A172 (cell line): ENCODE measurements around the gene FUCA2. TPM values are rescaled to one million over a fixed set of nuclear protein-coding genes. Genes with fewer than 3 reads are reported as not detected.
"Not testable (repeated sequence)": the region's sequence is repeated elsewhere in the genome, so short reads cannot be mapped to it uniquely, and the experiment has no call there.

Experiments
- DNase-seq: peaks from one replicate; pipeline ENCODE4 v3.0.0-alpha.2; 2015; ENCODE audit warnings: low spot score
- total RNA-seq: library from RNA; depleted of rRNA; stranded (reverse); fragments of >200 nt; shearing (Covaris generic); gene quantifications from 2 replicates; pipeline ENCODE4 v1.2.3, GENCODE V29; 2014

The FUCA2 gene
- total RNA-seq, 1 experiment from 2014 or later: 95.2 TPM

DNA sequence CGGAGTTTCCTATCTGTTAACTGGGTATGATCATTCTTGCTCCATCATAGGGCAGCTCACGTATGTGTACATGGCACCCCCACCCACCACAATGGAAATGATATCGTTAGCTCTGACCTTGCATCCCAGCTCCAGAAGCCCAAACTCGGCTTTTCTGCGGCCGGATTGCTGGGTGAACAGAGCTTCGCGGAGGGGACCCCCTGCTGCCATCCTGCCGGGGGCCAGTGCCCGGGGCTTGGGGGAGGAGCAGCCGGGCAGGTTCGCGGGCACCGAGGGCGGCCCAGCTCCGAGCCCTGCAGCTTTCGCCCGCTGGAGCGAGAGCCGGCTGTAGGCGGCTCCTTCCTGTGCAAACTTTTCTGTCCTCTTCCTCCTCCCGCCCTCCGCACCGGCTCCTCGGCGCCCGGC is 24.9 kb upstream of the FUCA2 start:
- peak; percentile 19 for DNase-seq

- DNase-seq: no peak
These were observed 23.7 kb upstream of the FUCA2 start for GRCh38 chr6:143535189-143535614.

DNA sequence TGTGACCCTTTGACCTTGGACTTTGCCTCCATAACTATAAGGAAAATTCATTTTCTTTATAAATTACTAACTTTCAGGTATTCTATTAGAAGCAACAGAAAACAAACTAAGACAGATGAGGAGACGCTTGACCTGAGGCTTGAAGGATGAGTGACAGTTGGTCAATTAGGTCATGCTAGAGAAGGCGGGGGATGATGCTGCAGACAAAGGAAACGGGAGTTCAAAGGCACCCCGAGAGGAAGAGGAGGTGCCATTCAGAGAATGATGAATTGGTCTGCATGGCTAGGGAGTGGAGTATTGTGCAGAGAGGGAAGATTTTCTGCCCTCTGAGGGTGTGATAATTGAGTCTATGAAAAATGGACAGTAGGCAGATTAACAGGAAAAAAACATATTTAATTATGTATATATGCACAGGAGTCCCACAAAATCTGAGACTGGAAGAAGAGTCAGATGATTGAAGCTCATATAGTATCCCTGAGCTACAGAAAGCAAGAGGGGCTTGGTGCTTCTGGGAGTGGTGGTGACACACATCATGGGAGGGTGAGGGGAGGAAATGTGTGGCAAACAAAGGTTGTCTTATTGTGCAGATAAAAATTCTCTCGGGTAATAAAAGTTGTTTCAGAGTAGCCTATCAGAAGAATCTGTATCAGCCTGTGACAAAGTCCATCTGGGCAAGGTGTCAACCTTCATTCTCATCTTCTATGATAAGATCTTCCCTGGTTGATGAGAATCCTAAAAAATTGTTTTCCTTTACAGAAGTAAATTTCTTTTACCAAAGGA is 20.4 kb upstream of the FUCA2 start:
- DNase-seq: no peak

- DNase-seq: no peak
These were observed 17.6 kb upstream of the FUCA2 start for GRCh38 chr6:143529095-143529494.

- no peak for DNase-seq
These were observed 16.8 kb upstream of the FUCA2 start for GRCh38 chr6:143528164-143528811.

- no peak for DNase-seq
These were observed 16.2 kb upstream of the FUCA2 start for GRCh38 chr6:143527677-143528076.

DNA sequence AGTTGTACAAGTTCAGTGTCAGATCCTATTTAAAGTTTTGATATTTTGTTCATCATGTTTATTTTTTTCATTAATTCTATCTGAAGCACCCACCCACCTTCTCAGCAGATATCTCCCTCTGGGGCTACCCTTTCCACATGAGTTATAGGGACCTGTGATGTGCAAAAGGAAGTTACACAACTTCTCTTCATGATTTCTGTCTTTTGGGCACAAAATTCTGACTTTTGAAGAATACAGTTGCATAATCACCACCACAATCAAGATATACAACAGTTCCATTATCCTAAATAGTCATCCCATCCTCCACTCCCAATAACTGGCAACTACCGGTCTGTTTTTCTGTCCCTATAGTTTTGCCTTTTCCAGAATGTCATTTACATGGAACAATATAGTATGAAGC is 13.8 kb upstream of the FUCA2 start:
- no peak for DNase-seq

DNA sequence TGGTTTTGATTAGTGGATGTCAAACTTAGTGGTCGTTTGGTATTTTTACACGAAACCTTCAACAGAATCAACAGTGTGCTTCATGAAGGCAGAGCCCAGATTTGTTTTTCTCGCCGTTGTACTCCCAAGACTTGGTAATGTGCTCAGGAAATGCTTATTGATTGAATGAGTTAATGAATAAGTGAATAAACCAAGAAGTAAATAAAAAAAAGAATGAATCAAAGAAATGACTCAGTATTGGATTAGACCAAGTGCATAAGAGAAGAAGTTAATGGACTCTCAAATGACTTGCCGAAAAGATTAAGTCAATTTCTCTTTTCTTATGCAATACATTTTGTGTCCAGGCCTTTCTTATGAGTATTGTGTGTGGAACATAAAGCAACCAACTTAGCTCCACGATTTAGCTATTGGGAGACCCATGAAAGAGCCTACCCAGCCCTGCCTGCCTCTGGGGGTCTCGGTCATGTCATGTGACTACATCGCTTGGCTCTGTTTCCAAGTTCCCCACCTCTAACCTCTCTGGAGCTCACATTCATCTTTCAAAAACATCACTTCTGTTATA is 10.6 kb upstream of the FUCA2 start:
- no peak for DNase-seq

DNA sequence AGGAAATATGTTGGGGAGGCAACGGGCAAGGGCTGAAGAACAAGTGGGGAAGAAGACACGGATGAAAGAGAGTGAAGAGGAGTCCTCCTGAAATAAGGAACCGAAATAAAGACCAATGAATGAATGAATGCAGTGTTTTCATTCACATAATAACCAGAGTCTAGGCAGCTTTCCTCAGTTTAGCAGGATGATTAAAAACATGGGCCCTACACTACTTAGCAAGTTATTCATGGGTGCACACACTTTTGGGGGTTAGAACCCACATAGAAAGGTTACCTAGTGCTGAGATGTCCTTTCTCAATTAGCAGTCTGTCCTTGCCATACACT is 5.9 kb upstream of the FUCA2 start:
- no peak for DNase-seq

GRCh38 chr6:143516690-143517446 is 5.3 kb upstream of the FUCA2 start:
- DNase-seq: no peak

DNA sequence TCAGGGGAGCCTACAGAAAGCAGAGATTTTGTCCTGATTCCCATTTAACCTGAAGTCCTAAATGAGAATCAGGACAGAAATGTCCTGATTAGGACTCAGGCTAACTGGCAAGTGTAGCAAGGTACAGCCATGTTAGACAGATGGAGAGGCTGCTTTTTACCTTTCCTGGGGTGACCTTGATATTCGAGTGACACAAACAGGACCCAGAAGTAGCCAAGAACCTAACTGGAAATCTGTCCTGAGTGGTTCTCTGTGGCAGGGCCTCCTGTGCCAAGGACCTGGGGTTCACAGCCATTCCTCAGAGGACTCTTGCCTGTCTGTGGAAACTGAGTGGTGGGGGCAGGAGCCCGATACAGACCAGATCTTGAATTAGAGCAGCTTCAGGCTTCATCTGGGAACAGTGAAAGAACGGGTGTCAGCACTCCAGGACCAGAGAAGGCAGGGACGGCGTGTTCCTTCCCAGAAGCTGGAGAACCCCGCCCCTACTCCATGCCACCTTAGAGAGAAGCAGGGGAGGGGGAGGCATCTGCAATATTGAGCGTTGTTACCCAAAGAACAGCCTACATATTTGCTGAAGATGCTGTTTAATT is 4.3 kb upstream of the FUCA2 start:
- DNase-seq: no peak

GRCh38 chr6:143515061-143515760 is 3.7 kb upstream of the FUCA2 start:
- no peak for DNase-seq

DNA sequence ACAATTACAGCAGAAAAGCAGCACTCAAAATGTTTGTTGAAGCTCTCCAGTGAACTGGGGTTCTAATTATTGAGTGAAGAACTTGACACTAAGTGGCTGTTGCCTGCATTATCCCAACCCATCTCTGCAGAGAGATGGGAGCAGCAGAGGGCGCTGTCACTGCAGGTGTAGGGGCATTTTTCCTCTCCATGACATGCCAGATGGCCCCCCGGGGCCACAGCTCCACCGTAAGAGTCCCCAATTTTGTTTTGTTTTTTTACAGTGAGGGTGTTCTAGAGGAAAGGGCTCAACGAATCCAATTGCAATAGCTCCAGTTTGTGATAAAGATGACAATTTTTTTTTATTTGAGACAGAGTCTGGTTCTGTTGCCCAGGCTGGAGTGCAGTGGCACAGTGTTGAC is 1.9 kb upstream of the FUCA2 start:
- no peak for DNase-seq

DNA sequence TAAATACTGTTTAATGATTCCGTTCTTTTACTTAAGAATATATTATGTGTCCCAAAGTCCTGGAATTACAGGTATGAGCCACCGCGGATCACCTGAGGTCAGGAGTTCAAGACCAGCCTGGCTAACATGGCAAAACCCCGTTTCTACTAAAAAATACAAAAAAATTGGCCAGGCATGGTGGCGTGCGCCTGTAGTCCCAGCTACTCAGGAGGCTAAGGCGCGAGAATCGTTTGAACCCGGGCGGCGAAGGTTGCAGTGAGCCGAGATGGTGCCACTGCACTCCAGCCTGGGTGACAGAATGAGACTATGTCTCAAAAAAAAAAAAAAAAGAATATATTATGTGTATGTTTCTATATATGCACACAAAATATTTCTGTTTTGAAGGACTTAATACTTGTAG is 1.2 kb downstream of the FUCA2 start:
- not testable (repeated sequence) for DNase-seq

DNA sequence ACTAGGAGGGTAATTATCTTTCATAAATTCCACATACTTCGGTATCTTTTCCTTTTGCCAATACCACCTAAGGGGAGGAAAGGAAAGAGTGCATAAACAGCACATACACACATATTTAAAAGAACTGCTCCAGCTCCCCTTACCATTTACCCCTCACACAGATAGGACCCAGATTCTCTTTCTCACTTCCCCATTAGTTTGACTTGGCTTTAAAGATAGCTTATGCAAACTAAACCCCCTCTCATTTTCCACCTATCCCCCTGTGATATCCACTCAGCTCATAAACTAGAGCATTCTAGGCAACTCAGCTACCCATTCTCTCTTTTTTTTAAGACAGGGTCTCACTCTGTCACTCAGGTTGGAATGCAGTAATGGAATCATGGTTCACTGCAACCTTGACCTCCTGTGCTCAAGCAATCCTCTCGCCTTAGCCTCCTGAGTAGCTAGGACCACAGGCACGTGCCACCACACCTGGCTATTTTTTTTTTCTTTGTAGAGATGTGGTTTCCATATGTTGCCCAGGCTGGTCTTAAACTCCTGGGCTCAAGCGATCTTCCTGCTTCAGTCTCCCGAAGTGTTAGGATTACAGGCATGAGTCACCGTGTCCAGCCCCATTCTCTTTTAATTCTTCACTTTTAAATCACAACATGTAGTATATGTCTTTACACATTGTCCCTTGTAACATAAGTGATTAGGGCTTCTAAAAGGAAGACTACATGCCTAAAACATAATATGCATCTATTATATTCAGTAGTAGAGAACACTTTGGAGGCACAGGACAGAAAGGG is 4.0 kb downstream of the FUCA2 start:
- no peak for DNase-seq

DNA sequence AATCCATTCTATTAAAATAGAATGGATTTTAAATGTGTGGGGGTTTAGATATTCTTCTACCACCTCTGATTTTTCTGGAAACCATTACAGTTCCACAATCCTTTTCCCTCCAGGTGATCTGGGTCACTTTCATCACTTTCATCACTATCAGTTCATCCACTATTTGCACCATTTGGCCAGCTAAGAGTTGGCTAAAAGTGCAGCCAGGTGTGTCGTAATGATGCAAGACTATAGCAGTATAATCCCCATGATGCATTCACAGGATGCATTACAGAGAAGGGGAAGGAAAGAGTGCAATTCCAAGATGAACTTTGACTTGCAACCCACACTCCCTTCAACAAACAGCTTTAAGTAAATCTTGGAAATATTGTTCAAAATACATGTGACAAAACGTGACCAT is 4.9 kb downstream of the FUCA2 start:
- DNase-seq: no peak

DNA sequence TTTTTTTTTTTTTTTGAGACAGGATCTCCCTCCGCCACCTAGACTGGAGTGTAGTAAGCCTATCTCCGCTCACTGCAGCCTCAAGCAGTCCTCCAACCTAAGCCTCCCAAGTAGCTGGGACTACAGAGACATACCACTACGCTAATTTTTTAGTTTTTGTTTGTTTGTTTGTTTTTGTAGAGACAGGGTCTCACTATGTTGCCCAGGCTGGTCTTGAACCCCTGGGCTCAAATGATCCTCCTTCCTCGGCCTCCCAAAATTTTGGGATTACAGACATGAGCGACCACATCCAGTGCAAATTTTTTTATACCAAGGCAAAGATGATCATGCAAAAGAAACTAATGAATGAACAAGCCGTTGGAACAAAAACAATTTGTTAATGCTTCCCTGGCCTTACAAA is 5.3 kb downstream of the FUCA2 start:
- no peak for DNase-seq

DNA sequence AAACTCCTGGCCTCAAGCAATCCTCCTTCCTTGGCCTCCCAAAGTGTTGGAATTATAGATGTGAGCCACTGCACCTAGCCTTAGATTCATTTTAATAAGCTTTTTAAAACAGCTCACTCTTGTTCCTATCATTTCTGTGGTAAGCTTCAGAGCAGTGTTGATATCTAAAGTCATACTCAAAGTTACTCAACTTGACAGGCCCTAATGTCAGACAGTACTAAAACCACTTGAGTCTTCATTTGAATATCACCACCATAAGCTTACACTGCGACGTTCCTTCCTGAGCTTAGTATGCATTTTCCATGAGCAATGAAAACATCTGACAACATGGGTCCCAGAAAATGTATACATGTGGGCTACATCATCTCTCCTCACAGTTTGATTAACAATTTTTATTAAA is 6.0 kb downstream of the FUCA2 start:
- no peak for DNase-seq

- no peak for DNase-seq
These were observed 6.4 kb downstream of the FUCA2 start for GRCh38 chr6:143505111-143505510.

GRCh38 chr6:143504369-143504768 is 7.2 kb downstream of the FUCA2 start:
- DNase-seq: no peak

DNA sequence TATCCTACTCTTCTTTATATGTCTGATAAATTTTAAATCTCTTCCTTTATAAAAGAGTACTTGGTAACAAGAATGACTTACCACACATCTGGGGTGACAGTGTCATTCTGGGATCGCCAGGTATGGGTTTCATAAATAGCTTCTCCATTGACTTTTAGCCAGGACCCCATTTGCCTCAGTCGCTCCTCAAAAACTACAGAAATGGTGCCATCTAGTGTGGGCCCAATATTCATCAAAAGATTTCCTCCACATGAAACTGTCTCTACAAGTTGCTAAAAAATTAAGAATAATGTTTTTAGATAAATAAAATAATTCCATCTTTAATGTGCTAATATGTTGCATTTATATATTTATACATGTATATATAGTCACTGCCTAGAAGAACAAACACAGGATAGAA is 9.7 kb downstream of the FUCA2 start:
- no peak for DNase-seq
